ENCODE data around the gene CRABP2. TPM values are rescaled to one million over a fixed set of nuclear protein-coding genes. Genes with fewer than 3 reads are reported as not detected.

The CRABP2 gene
- total and polyA plus RNA-seq, 2 of the 13 experiments (the other 11 are each of a cell fraction or from before 2014, with no cell fraction given): 0.40 to 0.60 TPM

- TF ChIP-seq PATZ1 (CRISPR knock-in tag; IDR thresholded peaks at IDR 0.05): no peak
These were observed 39.5 kb upstream of the CRABP2 start (continued) for GRCh38 chr1:156744786-156745419.

GRCh38 chr1:156744344-156744743, 39.0 kb upstream of the CRABP2 start:
- ChIA-PET CTCF (ENCODE audit: low intra/inter-chr PET ratio, low total read pairs) (no interaction called here), POLR2A (no interaction called here)
- Histone ChIP-seq H3K27ac (ENCODE audit: extremely low read length, insufficient read depth, low read length) (no peak overlapping the region), H3K9me3 (ENCODE audit: low read length) (no peaks in the 10 kb centered on the region), H3K27me3 (ENCODE audit: control insufficient read depth in 1 of 2, insufficient read depth in 2 of 2, low read length in 2 of 2) (no peaks in the 10 kb centered on the region; a peak in 1 of 5 replicates), H4K20me1 (ENCODE audit: insufficient read depth, low read length) (peaks cover 13% of the 10 kb centered on the region), H2AFZ (ENCODE audit: low read length) (no peak overlapping the region), H3K79me2 (ENCODE audit: insufficient read depth, low read length) (peaks cover 51% of the 10 kb centered on the region), H3K9ac (ENCODE audit: insufficient read depth, low read depth, low read length) (no peak overlapping the region), H3K4me2 (ENCODE audit: low read depth, low read length) (no peak overlapping the region), H3K4me1 (ENCODE audit: insufficient read depth, low read length) (peaks cover 54% of the 10 kb centered on the region), H3K4me3 (replicated peaks in 1 of 3; ENCODE audit: insufficient read depth in 1 of 3, low read depth in 2 of 3, low read length in 3 of 3) (no peak overlapping the region), H3K36me3 (replicated peaks in 1 of 2; ENCODE audit: control insufficient read depth in 1 of 2, insufficient read depth in 2 of 2, low read length in 2 of 2) (peaks cover 10 to 37% of the 10 kb centered on the region in 2 experiments; a peak in 4 of 5 replicates)
- BruUV-seq (replicated peaks): no TSS peak
- intact Hi-C loops (cut with micrococcal nuclease; ENCODE audit: unreplicated experiment): no loop called here
- FAIRE-seq (no peak), ATAC-seq (no peak), DNase-seq (ENCODE audit: low spot score) (no peak)
- WGBS (ENCODE audit: low lambda C conversion rate): 97% methylated on average over 7 of the region's 12 CpGs
- in situ Hi-C loops (cut with HindIII; ENCODE audit: extremely low pct_ligation_motif_present, low pct_unique_long_range_greater_than_20kb): no loop called here
- TF ChIP-seq ZFAT (CRISPR knock-in tag; conservative IDR thresholded peaks at IDR 0.05): no peak
- no peak for TF ChIP-seq GPBP1L1 (CRISPR knock-in tag; IDR thresholded peaks at IDR 0.05)
- TF ChIP-seq ZBED4 (CRISPR knock-in tag; IDR thresholded peaks at IDR 0.05; ENCODE audit: borderline replicate concordance): no peak
- TF ChIP-seq FOXP1 (IDR thresholded peaks at IDR 0.05): no peak
- no peak for TF ChIP-seq FOXP1 (CRISPR knock-in tag; IDR thresholded peaks at IDR 0.05)
- TF ChIP-seq ZNF597 (CRISPR knock-in tag; IDR thresholded peaks at IDR 0.05): no peak
